Skeletal muscle tissue (tissue), 4 donors: ENCODE results near the gene GALNT1. TPM values are rescaled to one million over a fixed set of nuclear protein-coding genes. Genes with fewer than 3 reads are reported as not detected.

ENCODE experiments used
- H3K27ac ChIP-seq: one replicate; pipeline ENCODE4 v1.7.0; 2013; ENCODE audit warnings: mild to moderate bottlenecking, low read depth, low read length, inconsistent platforms
- H3K27me3 ChIP-seq, 3 donors: one replicate each; pipeline ENCODE4 v1.7.0; 2013; ENCODE audit warnings: low read length in 3 of 3; ENCODE audit not compliant: control insufficient read depth in 3 of 3, insufficient read depth in 3 of 3
- H3K36me3 ChIP-seq, 3 donors: one replicate each; pipeline ENCODE4 v1.7.0; 2013; ENCODE audit warnings: low read length in 3 of 3; ENCODE audit not compliant: control insufficient read depth in 3 of 3, insufficient read depth in 3 of 3
- H3K4me1 ChIP-seq, 3 donors: one replicate each; pipeline ENCODE4 v1.7.0; 2013; ENCODE audit warnings: low read length in 3 of 3, mild to moderate bottlenecking in 3 of 3; ENCODE audit not compliant: control insufficient read depth in 3 of 3, insufficient read depth in 3 of 3
- H3K4me3 ChIP-seq, 3 donors: one replicate each; pipeline ENCODE4 v1.7.0; 2013; ENCODE audit warnings: low read length in 3 of 3
- H3K9ac ChIP-seq, 3 donors: one replicate each; pipeline ENCODE4 v1.7.0; 2013; ENCODE audit warnings: low read length in 3 of 3, mild to moderate bottlenecking in 3 of 3, moderate library complexity in 2 of 3, low read depth in 1 of 3
- H3K9me3 ChIP-seq, 3 donors: one replicate each; pipeline ENCODE4 v1.7.0; 2013; ENCODE audit warnings: low read length in 3 of 3; ENCODE audit not compliant: control insufficient read depth in 3 of 3
- total RNA-seq: library from RNA; depleted of rRNA; stranded (reverse); fragments of >200 nt; gene quantifications from one replicate; pipeline ENCODE4 v1.2.3, GENCODE V29; 2014
- donor health status: Osteomylitis.

Gene GALNT1
- total RNA-seq, 1 donor from 2014 or later = 60.0 TPM

DNA sequence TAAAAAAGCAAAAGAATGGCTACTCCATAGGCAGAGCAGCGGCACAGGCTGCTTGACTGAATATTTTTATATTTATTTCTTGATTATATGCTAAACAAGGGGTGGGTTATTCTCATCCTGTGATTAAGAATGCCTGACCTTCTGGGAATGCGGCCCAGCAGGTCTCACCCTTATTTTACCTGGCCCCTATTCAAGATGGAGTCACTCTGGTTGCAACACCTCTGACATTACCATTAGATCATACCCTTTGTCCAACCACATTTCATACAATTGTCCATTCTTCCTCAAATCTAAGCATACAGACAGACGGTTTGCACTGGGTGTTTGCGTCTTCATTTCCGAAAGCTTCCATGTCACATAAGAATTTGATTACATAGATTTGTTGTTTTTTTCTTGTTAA is 168.2 kb downstream of the GALNT1 start:
- Histone ChIP-seq H3K9me3 (no peaks in the 10 kb centered on the region), H3K4me1 (no peaks in the 10 kb centered on the region), H3K9ac (no peak overlapping the region), H3K4me3 (no peak overlapping the region), H3K27me3 (no peaks in the 10 kb centered on the region), H3K36me3 (no peaks in the 10 kb centered on the region), H3K27ac (no peak overlapping the region)

DNA sequence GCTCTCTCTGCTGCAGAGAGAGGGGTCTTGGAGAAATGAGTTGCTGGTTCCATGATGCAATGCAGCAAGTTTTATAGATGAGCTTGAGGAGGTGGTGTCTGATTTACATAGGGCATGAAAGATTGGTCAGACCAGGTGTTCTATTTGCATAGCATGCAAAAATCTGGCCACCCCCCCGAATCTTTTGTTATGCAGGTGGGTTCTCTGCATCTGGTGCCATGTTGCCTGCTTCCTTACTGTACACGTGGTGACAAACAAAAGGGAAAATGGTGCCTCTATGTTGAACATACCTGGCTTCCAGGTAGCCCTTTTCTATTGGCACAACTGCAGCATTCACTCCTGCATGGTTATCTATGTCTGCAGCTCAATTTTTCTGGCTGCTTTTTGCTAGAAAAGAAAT is 169.4 kb downstream of the GALNT1 start:
- no peak overlapping the region for H3K4me3 ChIP-seq
- H3K27me3 ChIP-seq = peaks cover 0 to 4% (median 0%) of the 10 kb centered on the region in 3 donors
- no peaks in the 10 kb centered on the region for H3K4me1 ChIP-seq
- no peak overlapping the region for H3K9ac ChIP-seq
- no peaks in the 10 kb centered on the region for H3K36me3 ChIP-seq
- no peaks in the 10 kb centered on the region for H3K9me3 ChIP-seq
- H3K27ac ChIP-seq = no peak overlapping the region

DNA sequence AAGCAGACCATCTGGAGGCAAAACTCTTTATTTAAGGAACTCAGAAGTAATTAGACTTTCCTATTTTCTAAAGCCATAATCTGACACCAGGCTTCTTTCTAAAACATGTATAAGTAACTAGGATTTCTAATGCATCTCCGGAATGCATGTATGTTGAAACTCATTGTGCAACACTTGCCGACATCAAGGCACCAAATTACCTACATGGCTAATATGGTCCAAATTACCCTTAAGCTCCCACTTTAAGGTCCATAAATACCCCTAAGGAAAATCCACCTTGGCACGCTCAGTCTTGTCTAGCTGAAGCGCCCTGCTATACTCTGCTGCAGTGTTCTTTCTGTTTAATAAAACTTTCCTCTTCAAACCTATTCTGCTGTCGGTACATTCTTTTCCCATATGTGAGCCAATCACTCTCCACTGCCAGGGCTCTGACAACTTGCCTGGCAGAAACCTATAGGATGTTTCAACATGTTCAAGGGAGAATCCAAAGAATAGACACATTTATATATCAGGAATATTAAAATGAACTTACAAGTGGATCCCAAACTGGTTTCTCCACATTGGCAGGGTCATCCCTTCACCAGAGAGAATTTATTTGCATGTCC is 171.9 kb downstream of the GALNT1 start:
- Histone ChIP-seq H3K27ac (no peak overlapping the region), H3K36me3 (no peaks in the 10 kb centered on the region), H3K4me1 (no peaks in the 10 kb centered on the region), H3K9me3 (no peaks in the 10 kb centered on the region), H3K9ac (no peak overlapping the region), H3K27me3 (peaks cover 0 to 4% (median 0%) of the 10 kb centered on the region in 3 donors), H3K4me3 (no peak overlapping the region)

DNA sequence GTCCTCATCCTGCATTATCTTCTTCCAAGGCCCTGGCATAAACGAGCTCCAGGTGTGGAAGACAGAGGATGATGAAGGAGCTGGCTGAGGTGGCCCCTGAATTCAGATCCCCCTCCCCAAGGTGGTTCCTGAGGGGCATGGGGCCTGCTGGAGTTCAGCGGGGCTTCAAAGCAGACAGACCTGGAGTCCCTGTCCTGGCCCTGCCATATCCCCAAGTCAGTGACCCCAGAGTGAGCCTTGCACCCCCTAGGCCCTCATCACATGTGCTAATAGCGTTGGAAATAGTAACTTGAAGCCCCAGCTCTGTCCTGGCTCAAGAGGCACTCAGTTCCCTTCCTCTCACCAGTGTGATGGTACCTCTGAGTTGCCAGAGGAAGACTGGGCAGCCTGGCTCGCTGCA is 172.9 kb downstream of the GALNT1 start:
- H3K36me3 ChIP-seq = no peaks in the 10 kb centered on the region
- no peaks in the 10 kb centered on the region for H3K9me3 ChIP-seq
- H3K27me3 ChIP-seq = peaks cover 0 to 4% (median 0%) of the 10 kb centered on the region in 3 donors
- H3K27ac ChIP-seq = no peak overlapping the region
- no peaks in the 10 kb centered on the region for H3K4me1 ChIP-seq
- no peak overlapping the region for H3K4me3 ChIP-seq
- no peak overlapping the region for H3K9ac ChIP-seq

- H3K9ac ChIP-seq = no peak overlapping the region
- H3K36me3 ChIP-seq = no peaks in the 10 kb centered on the region
- no peak overlapping the region for H3K27ac ChIP-seq
- no peak overlapping the region for H3K4me3 ChIP-seq
- peaks cover 0 to 4% (median 0%) of the 10 kb centered on the region in 3 donors for H3K27me3 ChIP-seq
- H3K9me3 ChIP-seq = no peaks in the 10 kb centered on the region
- no peaks in the 10 kb centered on the region for H3K4me1 ChIP-seq
Measured at GRCh38 chr18:35755369-35755768, 173.8 kb downstream of the GALNT1 start.

DNA sequence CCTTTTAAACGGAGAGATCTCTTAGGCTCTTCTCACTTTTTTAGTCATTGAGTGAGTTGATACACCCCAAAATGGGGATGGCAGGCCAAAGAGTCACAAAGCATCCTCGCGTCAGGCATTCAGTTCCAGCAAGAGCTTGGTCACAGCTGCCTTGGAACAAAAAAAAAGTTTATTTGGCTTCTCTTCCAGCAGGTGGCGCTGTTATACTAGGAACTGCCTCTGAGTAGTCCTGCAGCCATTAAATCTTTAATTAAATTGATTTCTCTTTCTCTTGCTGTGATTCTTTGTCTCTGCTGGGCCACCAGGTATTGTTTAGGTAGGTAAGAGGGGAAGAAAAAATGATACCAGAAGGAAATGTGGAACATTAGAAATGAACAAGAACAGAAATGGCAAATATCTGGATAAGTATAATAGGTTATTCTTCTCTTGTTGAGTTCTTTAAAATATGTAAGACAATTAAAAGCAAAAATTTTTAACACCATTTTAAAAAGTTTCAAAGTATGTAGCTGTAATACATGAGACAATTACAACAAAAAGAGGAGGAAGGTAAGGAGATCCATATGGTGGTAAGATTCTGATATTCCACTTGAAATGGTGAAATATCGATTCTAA is 175.1 kb downstream of the GALNT1 start:
- Histone ChIP-seq H3K36me3 (no peaks in the 10 kb centered on the region), H3K9ac (no peak overlapping the region), H3K27ac (no peak overlapping the region), H3K9me3 (no peaks in the 10 kb centered on the region), H3K4me3 (no peak overlapping the region), H3K27me3 (peaks cover 0 to 4% (median 0%) of the 10 kb centered on the region in 3 donors), H3K4me1 (no peaks in the 10 kb centered on the region)

Other genes with a start within 250 kb of the GALNT1 start
- gene ZNF24, start 237.3 kb upstream of the GALNT1 start, total RNA-seq = 27.1 TPM
- gene ZNF396, start 204.4 kb upstream of the GALNT1 start, total RNA-seq = 1.6 TPM
- gene INO80C, start 83.8 kb upstream of the GALNT1 start, total RNA-seq = 4.7 TPM